Upper lobe of right lung (tissue), 1 donor: Measurements from ENCODE around the gene CYCS. TPM values are rescaled to one million over a fixed set of nuclear protein-coding genes. Genes with fewer than 3 reads are reported as not detected.
"Not testable (repeated sequence)": the region's sequence is repeated elsewhere in the genome, so short reads cannot be mapped to it uniquely, and the experiment has no call there.

ENCODE experiments used
- ATAC-seq: fragments of 200-7000 bp; cut with Tn5 transposase; one replicate; pipeline ENCODE4 v1.9.1; 2020; ENCODE audit warnings: mild to moderate bottlenecking, moderate library complexity
- DNase-seq: peaks from one replicate; pipeline ENCODE4 v3.0.0-alpha.2; 2020
- H3K27ac ChIP-seq: fragments of 200-600 bp; one replicate; pipeline ENCODE4 v1.8.0; 2022
- H3K27me3 ChIP-seq: fragments of 200-600 bp; one replicate; pipeline ENCODE4 v1.8.0; 2022; ENCODE audit warnings: mild to moderate bottlenecking
- H3K36me3 ChIP-seq: fragments of 200-600 bp; one replicate; pipeline ENCODE4 v1.8.0; 2022
- H3K4me1 ChIP-seq: fragments of 200-600 bp; one replicate; pipeline ENCODE4 v1.8.0; 2022
- H3K4me3 ChIP-seq: fragments of 200-600 bp; one replicate; pipeline ENCODE4 v1.8.0; 2022; ENCODE audit warnings: mild to moderate bottlenecking
- H3K9me3 ChIP-seq: fragments of 200-600 bp; one replicate; pipeline ENCODE4 v1.8.0; 2022
- CTCF ChIP-seq: fragments of 200-600 bp; IDR thresholded peaks from one replicate; pipeline ENCODE4 v1.8.0; 2022; ENCODE audit warnings: antibody characterized with exemption
- intact Hi-C: fragments of 100-400 bp; cut with DNase I; formaldehyde crosslinking; loops from one replicate; pipeline ENCODE4 v1.11.0; 2022
- total RNA-seq: library from RNA; stranded (reverse); fragmentation: NEBNext Ultra II Directional; extraction: Animal tissue kit (Norgen Biotek cat#: 25700); gene quantifications from one replicate; pipeline ENCODE4 v1.2.1, GENCODE V29; 2021
- donor health status: DM: no; HTN: yes; CAD: no; lungs with severe emphysema.

The CYCS gene
- total RNA-seq, 1 donor from 2014 or later: 72.8 TPM

GRCh38 chr7:25168145-25168544 lies 43.1 kb upstream of the CYCS start:
- Histone ChIP-seq H3K4me3 (no peak overlapping the region), H3K9me3 (no peaks in the 10 kb centered on the region), H3K27ac (no peak overlapping the region), H3K4me1 (no peaks in the 10 kb centered on the region), H3K36me3 (no peaks in the 10 kb centered on the region), H3K27me3 (no peaks in the 10 kb centered on the region)
- intact Hi-C loops: no loop called here
- ATAC-seq: no peak
- DNase-seq: no peak
- TF ChIP-seq CTCF: no peak

- no peak overlapping the region for H3K4me3 ChIP-seq
- no peak for TF ChIP-seq CTCF
- no peaks in the 10 kb centered on the region for H3K27me3 ChIP-seq
- no peaks in the 10 kb centered on the region for H3K9me3 ChIP-seq
- intact Hi-C loops: no loop called here
- DNase-seq (no peak), ATAC-seq (no peak)
- H3K27ac ChIP-seq: no peak overlapping the region
- H3K4me1 ChIP-seq: no peaks in the 10 kb centered on the region
- H3K36me3 ChIP-seq: no peaks in the 10 kb centered on the region
These were observed 42.3 kb upstream of the CYCS start for GRCh38 chr7:25167262-25167843.

- H3K36me3 ChIP-seq, ATAC-seq, H3K27me3 ChIP-seq, H3K9me3 ChIP-seq, H3K4me1 ChIP-seq, H3K4me3 ChIP-seq, intact Hi-C loops, DNase-seq, H3K27ac ChIP-seq: not testable (repeated sequence)
- TF ChIP-seq CTCF: peak; percentile 70
These were observed 35.0 kb upstream of the CYCS start for GRCh38 chr7:25159983-25160596.

GRCh38 chr7:25158966-25159365 lies 33.9 kb upstream of the CYCS start:
- intact Hi-C loops: no loop called here
- H3K36me3 ChIP-seq: peaks cover 10% of the 10 kb centered on the region
- TF ChIP-seq CTCF: no peak
- no peak for DNase-seq
- H3K27ac ChIP-seq: no peak overlapping the region
- no peaks in the 10 kb centered on the region for H3K4me1 ChIP-seq
- H3K27me3 ChIP-seq: no peaks in the 10 kb centered on the region
- no peak overlapping the region for H3K4me3 ChIP-seq
- H3K9me3 ChIP-seq: no peaks in the 10 kb centered on the region
- ATAC-seq: no peak

- no peaks in the 10 kb centered on the region for H3K27me3 ChIP-seq
- ATAC-seq (no peak), DNase-seq (no peak)
- H3K27ac ChIP-seq: no peak overlapping the region
- H3K9me3 ChIP-seq: no peaks in the 10 kb centered on the region
- no peak overlapping the region for H3K4me3 ChIP-seq
- intact Hi-C loops: no loop called here
- H3K4me1 ChIP-seq: no peaks in the 10 kb centered on the region
- TF ChIP-seq CTCF: no peak
- H3K36me3 ChIP-seq: peaks cover 11% of the 10 kb centered on the region
These were observed 26.7 kb upstream of the CYCS start for GRCh38 chr7:25151773-25152172.
